Right lobe of liver (tissue), 6 donors: ENCODE data around the gene FILIP1L. TPM values are rescaled to one million over a fixed set of nuclear protein-coding genes. Genes with fewer than 3 reads are reported as not detected.

ENCODE experiments used
- ATAC-seq, 4 donors: fragments of 200-7000 bp; cut with Tn5 transposase; one replicate each; pipeline ENCODE4 v1.9.1; 2020; ENCODE audit warnings: mild to moderate bottlenecking in 4 of 4, moderate library complexity in 4 of 4
- DNase-seq, 3 donors: peaks; one replicate each; pipeline ENCODE4 v3.0.0-alpha.2; 2020
- H3K27ac ChIP-seq, 3 donors: fragments of 200-600 bp; one replicate each; pipeline ENCODE4 v1.8.0; 2022
- H3K27me3 ChIP-seq, 2 donors: fragments of 200-600 bp; one replicate each; pipeline ENCODE4 v1.8.0; 2022
- H3K36me3 ChIP-seq, 4 donors: fragments of 200-600 bp; sonication (generic) in 1 of 4; one replicate each; pipeline versions ENCODE4 v1.5.1 to v1.8.0; 2017 to 2022; ENCODE audit warnings: control low read depth in 1 of 4
- H3K4me1 ChIP-seq, 4 donors: fragments of 200-600 bp; sonication (generic) in 1 of 4; one replicate each; pipeline versions ENCODE4 v1.5.1 to v1.8.0; 2017 to 2022; ENCODE audit warnings: control low read depth in 1 of 4
- H3K4me3 ChIP-seq, 3 donors: fragments of 200-600 bp; one replicate each; pipeline ENCODE4 v1.8.0; 2022
- H3K9me3 ChIP-seq, 4 donors: fragments of 200-600 bp; sonication (generic) in 1 of 4; one replicate each; pipeline versions ENCODE4 v1.5.1 to v1.8.0; 2017 to 2022; ENCODE audit warnings: control low read depth in 1 of 4
- POLR2A ChIP-seq: fragments of 450-650 bp; IDR thresholded peaks from one replicate; pipeline ENCODE4 v1.6.1; 2017; ENCODE audit warnings: antibody characterized with exemption, mild to moderate bottlenecking
- WGBS: methylation state at CpG from one replicate; pipeline ENCODE4 v1.1.6; 2018; ENCODE audit warnings: low coverage, low lambda C conversion rate; ENCODE audit not compliant: insufficient coverage; ENCODE audit errors: missing lambda C conversion rate; 5-methylcytosine and 5-hydroxymethylcytosine counted together
- intact Hi-C, 2 donors: fragments of 100-400 bp; cut with DNase I; formaldehyde crosslinking; loops; one replicate each; pipeline versions ENCODE4 v1.11.2 to v1.14.1; 2022
- total RNA-seq, 6 experiments: library from RNA; depleted of rRNA in 2 of 6; stranded (reverse); fragments of >200 nt in 2 of 6; fragmentation: NEBNext Ultra II Directional in 3 of 6; extraction: Animal tissue kit (Norgen Biotek cat#: 25700) in 3 of 6; gene quantifications; one replicate each; pipeline versions ENCODE4 v1.1.0 to v1.2.4, GENCODE V29; 2016 to 2023
- TF ChIP-seq, protein P1 (sequence below), 4 donors: fragments of 200-600 bp in 3 of 4; fragments of 450-650 bp in 1 of 4; IDR thresholded peaks; one replicate each; pipeline versions ENCODE4 v1.5.1 to v1.8.0; 2016 to 2022; ENCODE audit warnings: antibody characterized with exemption in 4 of 4, mild to moderate bottlenecking in 2 of 4
- donor health status: DM: no; HTN: yes; CAD: no.
- donor health status: DM: no; HTN: no; CAD: no.
- donor health status: DM: no; HTN: no; CAD: no.
- donor health status: DM: no; HTN: yes; CAD: no.
- donor health status: DM: no; HTN: yes; CAD: no.

The FILIP1L gene
- total RNA-seq, 6 experiments from 2014 or later, result 0.97 to 10.8 (median 3.6) TPM

DNA sequence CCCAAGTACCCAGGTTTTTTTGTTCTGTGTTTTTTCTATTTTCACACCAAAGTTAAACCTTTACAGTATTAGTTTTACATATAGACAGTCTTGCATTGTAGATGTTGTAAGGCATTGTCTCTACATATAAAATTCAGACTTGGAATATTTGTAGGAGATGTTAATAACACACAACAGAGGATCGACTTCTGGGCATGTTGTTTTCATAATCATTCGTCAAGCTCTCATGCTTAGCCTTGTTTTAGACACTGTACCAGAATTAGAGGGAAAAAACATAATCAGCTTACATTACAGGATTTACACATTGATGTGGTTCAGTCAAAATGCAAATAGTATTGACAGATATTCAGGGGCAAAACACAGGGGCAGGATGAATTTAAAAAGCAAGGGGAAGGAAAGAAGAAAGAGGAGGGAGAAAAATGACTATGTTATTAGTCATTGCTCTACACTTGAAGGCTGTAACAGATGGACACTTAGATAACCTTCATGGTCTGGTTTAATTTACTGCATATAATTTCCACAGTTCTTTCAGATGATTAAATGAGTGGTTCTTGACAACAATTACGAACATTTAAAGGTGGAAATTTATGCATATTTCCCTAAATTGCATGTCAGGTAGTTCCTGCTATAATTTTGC lies 289.2 kb downstream of the FILIP1L start:
- H3K36me3 ChIP-seq, result no peaks in the 10 kb centered on the region
- WGBS, result 54% methylated on average over 3 of the region's 3 CpGs
- H3K27ac ChIP-seq, result no peak overlapping the region
- no peaks in the 10 kb centered on the region for H3K9me3 ChIP-seq
- H3K4me1 ChIP-seq, result peaks cover 0 to 13% (median 0%) of the 10 kb centered on the region in 4 donors
- no peak overlapping the region for H3K4me3 ChIP-seq
- H3K27me3 ChIP-seq, result no peaks in the 10 kb centered on the region
- ATAC-seq, result no peak
- no peak for DNase-seq
- no peak for TF ChIP-seq POLR2A
- TF ChIP-seq, protein P1, sequence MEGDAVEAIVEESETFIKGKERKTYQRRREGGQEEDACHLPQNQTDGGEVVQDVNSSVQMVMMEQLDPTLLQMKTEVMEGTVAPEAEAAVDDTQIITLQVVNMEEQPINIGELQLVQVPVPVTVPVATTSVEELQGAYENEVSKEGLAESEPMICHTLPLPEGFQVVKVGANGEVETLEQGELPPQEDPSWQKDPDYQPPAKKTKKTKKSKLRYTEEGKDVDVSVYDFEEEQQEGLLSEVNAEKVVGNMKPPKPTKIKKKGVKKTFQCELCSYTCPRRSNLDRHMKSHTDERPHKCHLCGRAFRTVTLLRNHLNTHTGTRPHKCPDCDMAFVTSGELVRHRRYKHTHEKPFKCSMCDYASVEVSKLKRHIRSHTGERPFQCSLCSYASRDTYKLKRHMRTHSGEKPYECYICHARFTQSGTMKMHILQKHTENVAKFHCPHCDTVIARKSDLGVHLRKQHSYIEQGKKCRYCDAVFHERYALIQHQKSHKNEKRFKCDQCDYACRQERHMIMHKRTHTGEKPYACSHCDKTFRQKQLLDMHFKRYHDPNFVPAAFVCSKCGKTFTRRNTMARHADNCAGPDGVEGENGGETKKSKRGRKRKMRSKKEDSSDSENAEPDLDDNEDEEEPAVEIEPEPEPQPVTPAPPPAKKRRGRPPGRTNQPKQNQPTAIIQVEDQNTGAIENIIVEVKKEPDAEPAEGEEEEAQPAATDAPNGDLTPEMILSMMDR (IDR thresholded peaks at IDR 0.05), result no peak
- intact Hi-C loops, result no loop called here

- intact Hi-C loops, result no loop called here
- WGBS, result 59% methylated on average over 8 of the region's 14 CpGs
- H3K27me3 ChIP-seq, result no peaks in the 10 kb centered on the region
- H3K27ac ChIP-seq, result no peak overlapping the region
- H3K9me3 ChIP-seq, result no peaks in the 10 kb centered on the region
- H3K4me3 ChIP-seq, result no peak overlapping the region
- DNase-seq, result no peak
- peak in 3 of 4 donors; percentile 25 to 57 (median 45) for ATAC-seq
- peaks cover 0 to 13% (median 0%) of the 10 kb centered on the region in 4 donors for H3K4me1 ChIP-seq
- no peaks in the 10 kb centered on the region for H3K36me3 ChIP-seq
- TF ChIP-seq, protein P1 (IDR thresholded peaks at IDR 0.05), result no peak
- TF ChIP-seq POLR2A, result no peak
Measured at GRCh38 chr3:99823723-99824711, 290.3 kb downstream of the FILIP1L start.

- 95% methylated on average over 2 of the region's 2 CpGs for WGBS
- Histone ChIP-seq H3K27me3 (no peaks in the 10 kb centered on the region), H3K36me3 (no peaks in the 10 kb centered on the region), H3K9me3 (no peaks in the 10 kb centered on the region), H3K27ac (no peak overlapping the region), H3K4me3 (no peak overlapping the region), H3K4me1 (peaks cover 0 to 5% (median 0%) of the 10 kb centered on the region in 4 donors)
- no peak for ATAC-seq
- intact Hi-C loops, result no loop called here
- TF ChIP-seq, protein P1 (IDR thresholded peaks at IDR 0.05), result no peak
- no peak for TF ChIP-seq POLR2A
- DNase-seq, result no peak
Measured at GRCh38 chr3:99818818-99819217, 295.5 kb downstream of the FILIP1L start.

DNA sequence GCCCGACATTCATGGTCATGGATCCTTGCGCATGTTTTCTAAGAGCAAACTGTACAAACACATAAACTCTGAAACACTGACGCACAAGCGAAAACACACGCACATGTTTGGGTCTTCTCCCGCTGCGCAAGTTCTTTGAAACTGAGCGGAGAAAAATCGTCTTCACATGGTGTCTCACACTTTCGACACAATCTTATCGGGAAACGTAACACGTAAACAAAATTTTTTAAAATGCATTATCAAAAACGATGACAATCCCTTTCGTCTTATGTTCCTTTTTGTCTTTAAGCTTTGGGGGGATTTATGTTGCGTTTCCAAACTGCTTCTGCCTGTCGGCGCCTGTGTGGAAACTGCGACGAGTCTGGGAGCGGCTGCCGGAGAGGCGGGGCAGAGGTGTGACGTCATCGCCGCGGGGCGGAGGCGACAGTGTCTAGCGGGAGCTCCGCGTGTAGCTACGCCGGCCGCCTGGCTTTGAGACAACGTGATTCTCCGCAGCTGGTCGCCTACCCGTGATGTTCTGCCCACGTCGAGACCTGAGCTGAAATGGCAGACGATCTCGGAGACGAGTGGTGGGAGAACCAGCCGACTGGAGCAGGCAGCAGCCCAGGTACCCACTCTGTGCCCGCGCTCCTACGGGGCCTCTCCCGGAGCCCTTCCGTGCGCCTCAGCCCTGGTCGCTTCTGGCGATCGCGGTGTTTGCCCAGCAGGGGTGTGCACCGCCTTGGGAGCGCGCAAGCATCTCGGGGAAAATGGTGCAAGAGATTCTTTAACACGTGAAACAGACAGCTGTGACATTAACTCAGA lies 296.7 kb downstream of the FILIP1L start, which contains the start of gene CMSS1:
Gene CMSS1, plus strand, starts transcription at position 426 of the 804 bp plus-strand sequence.
- Histone ChIP-seq H3K36me3 (no peaks in the 10 kb centered on the region), H3K27ac (peak within 1 kb of the TSS; percentile 66 to 83 (median 79)), H3K27me3 (no peaks in the 10 kb centered on the region), H3K4me3 (peak within 1 kb of the TSS; percentile 59 to 79 (median 74)), H3K4me1 (peaks cover 0 to 5% (median 0%) of the 10 kb centered on the region in 4 donors), H3K9me3 (no peaks in the 10 kb centered on the region)
- peak; percentile 98 to 99 (median 99) for ATAC-seq
- DNase-seq, result peak; percentile 96
- under 1% methylated on average over 45 of the region's 60 CpGs for WGBS
- TF ChIP-seq POLR2A, result peak; percentile 54
- TF ChIP-seq, protein P1 (IDR thresholded peaks at IDR 0.05), result peak in 1 of 4 donors; percentile 23
- intact Hi-C loops, result no loop called here
